GM12864 (cell line): Measurements from ENCODE around the gene CDCP1.

ENCODE experiments used
- DNase-seq: peaks from one replicate; pipeline ENCODE4 v3.0.0-alpha.2; 2011; ENCODE audit warnings: low read depth
- H3K4me3 ChIP-seq: 2 replicates; pipeline ENCODE4 v1.5.1; 2011; ENCODE audit warnings: mild to moderate bottlenecking, low read depth, low read length, control low read depth
- CTCF ChIP-seq: IDR thresholded peaks from 2 replicates; pipeline ENCODE4 v1.5.1; 2011; ENCODE audit warnings: low read depth, mild to moderate bottlenecking, moderate library complexity, low read length, control low read depth, inconsistent platforms; ENCODE audit errors: missing control alignments

CDCP1 gene

GRCh38 chr3:45180899-45181298 lies 34.7 kb upstream of the CDCP1 start:
- TF ChIP-seq CTCF: no peak
- no peak for DNase-seq

GRCh38 chr3:45180051-45180450 lies 33.9 kb upstream of the CDCP1 start:
- no peak for DNase-seq
- no peak overlapping the region for H3K4me3 ChIP-seq
- TF ChIP-seq CTCF: no peak

More at GRCh38 chr3:45180899-45181298, 34.7 kb upstream of the CDCP1 start:
- H3K4me3 ChIP-seq: no peak overlapping the region

GRCh38 chr3:45179163-45179562 lies 33.0 kb upstream of the CDCP1 start:
- no peak for DNase-seq
- H3K4me3 ChIP-seq: no peak overlapping the region
- no peak for TF ChIP-seq CTCF

GRCh38 chr3:45178183-45179023 lies 32.2 kb upstream of the CDCP1 start:
- H3K4me3 ChIP-seq: no peak overlapping the region
- no peak for TF ChIP-seq CTCF
- DNase-seq: no peak

GRCh38 chr3:45176912-45177311 lies 30.7 kb upstream of the CDCP1 start:
- no peak overlapping the region for H3K4me3 ChIP-seq
- no peak for DNase-seq
- TF ChIP-seq CTCF: no peak

- no peak for TF ChIP-seq CTCF
- no peak for DNase-seq
- no peak overlapping the region for H3K4me3 ChIP-seq
Measured at GRCh38 chr3:45174234-45174633, 28.1 kb upstream of the CDCP1 start.

GRCh38 chr3:45173776-45174175 lies 27.6 kb upstream of the CDCP1 start:
- TF ChIP-seq CTCF: no peak
- no peak overlapping the region for H3K4me3 ChIP-seq
- no peak for DNase-seq
